ENCODE measurements around the gene RPL29.

Gene RPL29

GRCh38 chr3:51963951-51964451 lies 31.7 kb downstream of the RPL29 start:
- no peak for DNase-seq (ENCODE audit: low read depth)

- no peak for DNase-seq (ENCODE audit: low read depth)
Observed at GRCh38 chr3:51962854-51963530, 32.7 kb downstream of the RPL29 start.

- no peak for DNase-seq (ENCODE audit: low read depth)
Observed at GRCh38 chr3:51961602-51962569, 33.8 kb downstream of the RPL29 start.

GRCh38 chr3:51961011-51961410 lies 34.7 kb downstream of the RPL29 start:
- no peak for DNase-seq (ENCODE audit: low read depth)

GRCh38 chr3:51960386-51960785 lies 35.3 kb downstream of the RPL29 start:
- no peak for DNase-seq (ENCODE audit: low read depth)

- no peak for DNase-seq (ENCODE audit: low read depth)
Observed at GRCh38 chr3:51959651-51960050, 36.0 kb downstream of the RPL29 start.

- no peak for DNase-seq (ENCODE audit: low read depth)
Observed at GRCh38 chr3:51958603-51959521, 36.8 kb downstream of the RPL29 start.

GRCh38 chr3:51957520-51958205 lies 38.0 kb downstream of the RPL29 start:
- DNase-seq (ENCODE audit: low read depth) = no peak

- peak; percentile 47 for DNase-seq (ENCODE audit: low read depth)
Observed at GRCh38 chr3:51955893-51956770, 39.6 kb downstream of the RPL29 start.

- DNase-seq (ENCODE audit: low read depth) = no peak
Observed at GRCh38 chr3:51955175-51955892, 40.4 kb downstream of the RPL29 start, which contains the start of gene GPR62. Gene GPR62 (plus strand): TSS chr3:51955381. CDS start chr3:51955653, 272 bp downstream.

- no peak for DNase-seq (ENCODE audit: low read depth)
Observed at GRCh38 chr3:51954713-51955112, 41.0 kb downstream of the RPL29 start.

GRCh38 chr3:51954105-51954504 lies 41.6 kb downstream of the RPL29 start:
- no peak for DNase-seq (ENCODE audit: low read depth)

GRCh38 chr3:51953445-51953844 lies 42.2 kb downstream of the RPL29 start:
- DNase-seq (ENCODE audit: low read depth) = peak; percentile 77

- no peak for DNase-seq (ENCODE audit: low read depth)
Observed at GRCh38 chr3:51950899-51951298, 44.8 kb downstream of the RPL29 start.

GRCh38 chr3:51949121-51949520 lies 46.6 kb downstream of the RPL29 start:
- DNase-seq (ENCODE audit: low read depth) = no peak

GRCh38 chr3:51948016-51948580 lies 47.6 kb downstream of the RPL29 start:
- no peak for DNase-seq (ENCODE audit: low read depth)

GRCh38 chr3:51947215-51947900 lies 48.3 kb downstream of the RPL29 start:
- no peak for DNase-seq (ENCODE audit: low read depth)

GRCh38 chr3:51946796-51947195 lies 48.9 kb downstream of the RPL29 start:
- DNase-seq (ENCODE audit: low read depth) = no peak

Data from fibroblast of gingiva (primary cell).